HepG2 (cell line): ENCODE results near the gene SLC2A4. TPM values are rescaled to one million over a fixed set of nuclear protein-coding genes. Genes with fewer than 3 reads are reported as not detected.

Source experiments
- CBX5 ChIP-seq: sonication (generic); formaldehyde crosslinking; IDR thresholded peaks from 2 replicates; pipeline ENCODE4 v1.4.0; 2020; ENCODE audit warnings: missing genetic modification reagents, borderline replicate concordance
- ERF ChIP-seq: IDR thresholded peaks from 2 replicates; pipeline ENCODE4 v1.6.1; 2018; ENCODE audit warnings: missing biosample characterization, missing genetic modification reagents
- FLYWCH1 ChIP-seq: sonication (generic); formaldehyde crosslinking; IDR thresholded peaks from 2 replicates; pipeline ENCODE4 v1.8.1; 2023; ENCODE audit warnings: mild to moderate bottlenecking, missing genetic modification reagents
- HHEX ChIP-seq: IDR thresholded peaks from 2 replicates; pipeline ENCODE4 v1.6.1; 2016; ENCODE audit warnings: control low read depth
- IRX3 ChIP-seq: sonication (generic); formaldehyde crosslinking; IDR thresholded peaks from 2 replicates; pipeline ENCODE4 v1.8.1; 2023; ENCODE audit warnings: mild to moderate bottlenecking, low read depth, missing genetic modification reagents, borderline replicate concordance
- MXI1 ChIP-seq: IDR thresholded peaks from 3 replicates; pipeline ENCODE4 v1.6.1; 2012; ENCODE audit warnings: low read depth, low read length, inconsistent platforms, borderline replicate concordance
- NCOA2 ChIP-seq: sonication (generic); formaldehyde crosslinking; IDR thresholded peaks from 2 replicates; pipeline ENCODE4 v1.8.0; 2022; ENCODE audit warnings: inconsistent platforms
- NFKBIZ ChIP-seq: IDR thresholded peaks from 2 replicates; pipeline ENCODE4 v1.6.1; 2018; ENCODE audit warnings: missing genetic modification reagents, missing compliant biosample characterization
- NONO ChIP-seq, 2 experiments: fragments of 450-650 bp in 1 of 2; sonication (generic) in 1 of 2; formaldehyde crosslinking in 1 of 2; IDR thresholded peaks in 1 of 2; conservative IDR thresholded peaks in 1 of 2; 2 replicates each; pipeline versions ENCODE4 v1.6.1 to v1.8.0; 2017 to 2022; ENCODE audit warnings: mild to moderate bottlenecking in 1 of 2, missing genetic modification reagents in 1 of 2, moderate library complexity in 1 of 2
- NR2F1 ChIP-seq, 2 experiments: fragments of 450-650 bp in 1 of 2; formaldehyde crosslinking in 1 of 2; IDR thresholded peaks; 2 replicates each; pipeline versions ENCODE4 v1.5.0 to v1.6.1; 2016 to 2020; ENCODE audit warnings: mild to moderate bottlenecking in 1 of 2, missing compliant biosample characterization in 1 of 2, missing genetic modification reagents in 1 of 2, moderate library complexity in 1 of 2
- SRSF9 ChIP-seq: fragments of 200-400 bp; formaldehyde crosslinking; IDR thresholded peaks from 2 replicates; pipeline ENCODE4 v1.6.1; 2018; ENCODE audit warnings: borderline replicate concordance, mild to moderate bottlenecking, low read depth, low read length; ENCODE audit not compliant: insufficient read depth, poor library complexity, severe bottlenecking
- TCF12 ChIP-seq, 2 experiments: fragments of 450-650 bp in 1 of 2; sonication (generic) in 1 of 2; formaldehyde crosslinking in 1 of 2; IDR thresholded peaks; 2 replicates each; pipeline versions ENCODE4 v1.6.1 to v1.8.0; 2017 to 2022; ENCODE audit warnings: antibody characterized with exemption in 1 of 2, mild to moderate bottlenecking in 1 of 2, missing genetic modification reagents in 1 of 2, moderate library complexity in 1 of 2
- U2AF1 ChIP-seq: fragments of 200-400 bp; formaldehyde crosslinking; optimal IDR thresholded peaks from 2 replicates; pipeline ENCODE3; 2017; ENCODE audit warnings: mild to moderate bottlenecking, low read depth, low read length
- ZIK1 ChIP-seq: sonication (generic); formaldehyde crosslinking; IDR thresholded peaks from 2 replicates; pipeline ENCODE4 v1.5.0; 2020; ENCODE audit warnings: mild to moderate bottlenecking, low read depth, missing genetic modification reagents, borderline replicate concordance
- ZNF33A ChIP-seq: sonication (generic); formaldehyde crosslinking; IDR thresholded peaks from 2 replicates; pipeline ENCODE4 v1.5.1; 2020; ENCODE audit warnings: missing genetic modification reagents, mild to moderate bottlenecking, moderate library complexity, borderline replicate concordance
- ZNF367 ChIP-seq: sonication (generic); formaldehyde crosslinking; IDR thresholded peaks from 2 replicates; pipeline ENCODE4 v1.4.0; 2020; ENCODE audit warnings: missing genetic modification reagents, borderline replicate concordance
- ZNF703 ChIP-seq: sonication (generic); formaldehyde crosslinking; IDR thresholded peaks from 2 replicates; pipeline ENCODE4 v1.5.1; 2020; ENCODE audit warnings: missing genetic modification reagents, mild to moderate bottlenecking, moderate library complexity, borderline replicate concordance
- ZNF724P ChIP-seq: sonication (generic); formaldehyde crosslinking; IDR thresholded peaks from 2 replicates; pipeline ENCODE4 v1.8.0; 2022; ENCODE audit warnings: missing genetic modification reagents, borderline replicate concordance
- polyA plus RNA-seq, 8 experiments: library from polyadenylated mRNA; depleted of rRNA in 3 of 8; stranded (reverse) in 7 of 8; unstranded in 1 of 8; fragments of >200 nt; fragmentation: Illumina TruSeq in 4 of 8; extraction: Trizol in 4 of 8; gene quantifications; 2 replicates each; pipeline versions ENCODE4 v1.2.1 to v1.2.3, GENCODE V29; 2011 to 2016; ENCODE audit warnings: low read depth in 4 of 8, missing spikeins in 1 of 8, mixed read lengths in 1 of 8; ENCODE audit not compliant: insufficient read depth in 1 of 8
- total RNA-seq, 5 experiments: library from RNA; depleted of rRNA; stranded (reverse); fragments of >200 nt; fragmentation: Illumina TruSeq; extraction: Trizol; gene quantifications; 2 replicates each; pipeline ENCODE4 v1.2.3, GENCODE V29; 2016; ENCODE audit warnings: low read depth in 1 of 5
- TF ChIP-seq, protein P1 (sequence below): sonication (generic); formaldehyde crosslinking; IDR thresholded peaks from 2 replicates; pipeline ENCODE4; 2020; ENCODE audit warnings: missing genetic modification reagents, mild to moderate bottlenecking, borderline replicate concordance
- TF ChIP-seq, protein P2 (sequence below): sonication (generic); formaldehyde crosslinking; IDR thresholded peaks from 2 replicates; pipeline ENCODE4 v1.4.0; 2020; ENCODE audit warnings: low read depth, mild to moderate bottlenecking, missing genetic modification reagents
- TF ChIP-seq, protein P3 (sequence below): sonication (generic); formaldehyde crosslinking; IDR thresholded peaks from 2 replicates; pipeline ENCODE4 v1.4.0; 2020; ENCODE audit warnings: mild to moderate bottlenecking, low read depth, missing genetic modification reagents

Gene SLC2A4
- total and polyA plus RNA-seq, 2 of the 13 experiments (the other 11 are each of a cell fraction or from before 2014, with no cell fraction given): 4.9 to 5.8 TPM

DNA sequence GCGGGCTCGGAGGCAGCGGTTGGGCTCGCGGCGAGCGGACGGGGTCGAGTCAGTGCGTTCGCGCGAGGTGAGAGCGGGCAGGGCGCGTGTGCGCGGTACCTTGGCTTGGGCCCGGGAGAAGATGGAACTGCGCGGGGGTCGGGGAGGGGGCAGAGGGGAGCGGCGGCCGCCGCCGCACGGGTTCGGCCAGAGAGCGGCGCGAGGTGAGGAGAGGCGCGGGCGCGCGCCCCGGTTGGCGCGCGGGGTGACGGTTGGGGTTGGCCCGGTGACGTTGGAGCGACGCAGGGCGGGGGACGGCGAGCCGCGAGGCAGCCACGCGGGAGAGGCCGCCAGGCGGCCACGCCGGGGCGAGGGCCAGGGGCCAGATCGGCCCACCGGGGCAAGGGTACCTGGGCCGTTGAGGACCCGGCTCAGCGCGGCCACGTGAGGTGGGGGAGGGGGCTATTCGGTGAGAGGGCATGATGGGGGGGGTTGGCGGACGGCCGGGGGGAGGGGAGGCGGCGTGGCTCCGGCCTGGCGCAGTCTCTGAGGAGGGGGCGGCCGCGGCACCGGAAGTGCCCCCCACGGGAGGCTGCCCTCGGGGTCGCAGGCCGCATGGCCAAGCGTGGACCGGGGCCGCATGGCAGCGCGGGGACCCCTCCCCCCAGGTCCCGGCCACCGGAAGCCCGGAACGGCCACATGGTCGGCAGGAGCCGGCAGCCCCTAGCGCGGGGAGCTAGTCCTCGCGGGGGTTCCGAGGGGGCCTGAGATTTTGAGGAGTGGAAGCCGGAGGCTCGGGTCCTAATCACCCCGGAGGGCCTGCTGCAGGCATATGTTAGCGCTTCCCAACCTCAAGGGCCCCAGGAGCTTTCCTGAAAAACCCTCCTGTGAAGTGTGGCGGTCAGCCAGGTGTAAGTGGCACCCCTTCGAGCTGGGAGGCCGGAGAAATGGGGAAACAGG lies 26.4 kb downstream of the SLC2A4 start (continued):
- TF ChIP-seq NCOA2 (0 out of 2 replicates have a peak, but pooled peaks have one; percentile 9), ZNF33A (CRISPR knock-in tag) (no peak), NONO (IDR thresholded peaks at IDR 0.05) (no peak), NONO (CRISPR knock-in tag; conservative IDR thresholded peaks at IDR 0.05) (no peak), CBX5 (CRISPR knock-in tag) (no peak), SRSF9 (no peak), ZIK1 (CRISPR knock-in tag) (no peak), ZNF703 (no peak), ERF (no peak), FLYWCH1 (no peak), IRX3 (no peak), NR2F1 (CRISPR knock-in tag; IDR thresholded peaks at IDR 0.05) (no peak), NFKBIZ (CRISPR knock-in tag) (no peak), ZNF724P (CRISPR knock-in tag) (0 out of 2 replicates have a peak, but pooled peaks have one; percentile 54), ZNF367 (CRISPR knock-in tag) (no peak), TCF12 (IDR thresholded peaks at IDR 0.05) (no peak), TCF12 (CRISPR knock-in tag; IDR thresholded peaks at IDR 0.05) (no peak), HHEX (no peak), U2AF1 (no peak), MXI1 (peak; percentile 33; the same call in 1 of the 3 replicates)
- TF ChIP-seq, protein P1, sequence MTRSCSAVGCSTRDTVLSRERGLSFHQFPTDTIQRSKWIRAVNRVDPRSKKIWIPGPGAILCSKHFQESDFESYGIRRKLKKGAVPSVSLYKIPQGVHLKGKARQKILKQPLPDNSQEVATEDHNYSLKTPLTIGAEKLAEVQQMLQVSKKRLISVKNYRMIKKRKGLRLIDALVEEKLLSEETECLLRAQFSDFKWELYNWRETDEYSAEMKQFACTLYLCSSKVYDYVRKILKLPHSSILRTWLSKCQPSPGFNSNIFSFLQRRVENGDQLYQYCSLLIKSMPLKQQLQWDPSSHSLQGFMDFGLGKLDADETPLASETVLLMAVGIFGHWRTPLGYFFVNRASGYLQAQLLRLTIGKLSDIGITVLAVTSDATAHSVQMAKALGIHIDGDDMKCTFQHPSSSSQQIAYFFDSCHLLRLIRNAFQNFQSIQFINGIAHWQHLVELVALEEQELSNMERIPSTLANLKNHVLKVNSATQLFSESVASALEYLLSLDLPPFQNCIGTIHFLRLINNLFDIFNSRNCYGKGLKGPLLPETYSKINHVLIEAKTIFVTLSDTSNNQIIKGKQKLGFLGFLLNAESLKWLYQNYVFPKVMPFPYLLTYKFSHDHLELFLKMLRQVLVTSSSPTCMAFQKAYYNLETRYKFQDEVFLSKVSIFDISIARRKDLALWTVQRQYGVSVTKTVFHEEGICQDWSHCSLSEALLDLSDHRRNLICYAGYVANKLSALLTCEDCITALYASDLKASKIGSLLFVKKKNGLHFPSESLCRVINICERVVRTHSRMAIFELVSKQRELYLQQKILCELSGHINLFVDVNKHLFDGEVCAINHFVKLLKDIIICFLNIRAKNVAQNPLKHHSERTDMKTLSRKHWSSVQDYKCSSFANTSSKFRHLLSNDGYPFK (CRISPR knock-in tag): no peak
- TF ChIP-seq, protein P2, sequence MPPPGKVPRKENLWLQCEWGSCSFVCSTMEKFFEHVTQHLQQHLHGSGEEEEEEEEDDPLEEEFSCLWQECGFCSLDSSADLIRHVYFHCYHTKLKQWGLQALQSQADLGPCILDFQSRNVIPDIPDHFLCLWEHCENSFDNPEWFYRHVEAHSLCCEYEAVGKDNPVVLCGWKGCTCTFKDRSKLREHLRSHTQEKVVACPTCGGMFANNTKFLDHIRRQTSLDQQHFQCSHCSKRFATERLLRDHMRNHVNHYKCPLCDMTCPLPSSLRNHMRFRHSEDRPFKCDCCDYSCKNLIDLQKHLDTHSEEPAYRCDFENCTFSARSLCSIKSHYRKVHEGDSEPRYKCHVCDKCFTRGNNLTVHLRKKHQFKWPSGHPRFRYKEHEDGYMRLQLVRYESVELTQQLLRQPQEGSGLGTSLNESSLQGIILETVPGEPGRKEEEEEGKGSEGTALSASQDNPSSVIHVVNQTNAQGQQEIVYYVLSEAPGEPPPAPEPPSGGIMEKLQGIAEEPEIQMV: peak; percentile 16; the same call in 1 of the 2 replicates
- TF ChIP-seq, protein P3, sequence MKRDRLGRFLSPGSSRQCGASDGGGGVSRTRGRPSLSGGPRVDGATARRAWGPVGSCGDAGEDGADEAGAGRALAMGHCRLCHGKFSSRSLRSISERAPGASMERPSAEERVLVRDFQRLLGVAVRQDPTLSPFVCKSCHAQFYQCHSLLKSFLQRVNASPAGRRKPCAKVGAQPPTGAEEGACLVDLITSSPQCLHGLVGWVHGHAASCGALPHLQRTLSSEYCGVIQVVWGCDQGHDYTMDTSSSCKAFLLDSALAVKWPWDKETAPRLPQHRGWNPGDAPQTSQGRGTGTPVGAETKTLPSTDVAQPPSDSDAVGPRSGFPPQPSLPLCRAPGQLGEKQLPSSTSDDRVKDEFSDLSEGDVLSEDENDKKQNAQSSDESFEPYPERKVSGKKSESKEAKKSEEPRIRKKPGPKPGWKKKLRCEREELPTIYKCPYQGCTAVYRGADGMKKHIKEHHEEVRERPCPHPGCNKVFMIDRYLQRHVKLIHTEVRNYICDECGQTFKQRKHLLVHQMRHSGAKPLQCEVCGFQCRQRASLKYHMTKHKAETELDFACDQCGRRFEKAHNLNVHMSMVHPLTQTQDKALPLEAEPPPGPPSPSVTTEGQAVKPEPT (CRISPR knock-in tag): no peak
